Pancreas (tissue), 10 donors: ENCODE data around the gene CHST14. TPM values are rescaled to one million over a fixed set of nuclear protein-coding genes. Genes with fewer than 3 reads are reported as not detected.
"Not testable (repeated sequence)": the region's sequence is repeated elsewhere in the genome, so short reads cannot be mapped to it uniquely, and the experiment has no call there.

ENCODE experiments used
- ATAC-seq, 4 donors: fragments of 200-7000 bp; cut with Tn5 transposase; one replicate each; pipeline versions ENCODE4 v1.8.0 to v1.9.1; 2020; ENCODE audit warnings: mild to moderate bottlenecking in 4 of 4, moderate library complexity in 4 of 4
- DNase-seq, 6 donors: peaks; one replicate each; pipeline ENCODE4 v3.0.0-alpha.2; 2020
- FAIRE-seq: peaks from 2 replicates; lab custom pipeline; 2012; peaks lifted over from hg19 to GRCh38; lab: Jason Lieb, UNC
- H3K27ac ChIP-seq, 4 donors: fragments of 200-600 bp; sonication (generic); 1 replicate in 3 of 4; 2 replicates in 1 of 4; pipeline versions ENCODE4 v1.5.0 to v1.8.0; 2020
- H3K27me3 ChIP-seq, 4 donors: fragments of 200-600 bp; one replicate each; pipeline ENCODE4 v1.8.0; 2021
- H3K36me3 ChIP-seq, 3 donors: fragments of 200-600 bp; sonication (generic) in 1 of 3; one replicate each; pipeline versions ENCODE4 v1.5.0 to v1.8.0; 2020 to 2021
- H3K4me1 ChIP-seq, 3 donors: fragments of 200-600 bp; one replicate each; pipeline ENCODE4 v1.8.0; 2021
- H3K4me3 ChIP-seq, 4 donors: fragments of 200-600 bp; sonication (generic) in 2 of 4; one replicate each; pipeline versions ENCODE4 v1.5.0 to v1.8.0; 2020 to 2021
- H3K9me3 ChIP-seq, 4 donors: fragments of 200-600 bp; one replicate each; pipeline ENCODE4 v1.8.0; 2021
- CTCF ChIP-seq, 4 donors: fragments of 200-600 bp; sonication (generic) in 3 of 4; IDR thresholded peaks; one replicate each; pipeline versions ENCODE4 v1.5.0 to v1.8.0; 2021; ENCODE audit warnings: antibody characterized with exemption in 4 of 4
- WGBS, 2 donors: extraction: QIAGEN DNeasy Blood & Tissue Kit; methylation state at CpG; one replicate each; pipeline ENCODE4 v1.1.7; 2013; 5-methylcytosine and 5-hydroxymethylcytosine counted together
- intact Hi-C, 3 donors: fragments of 100-400 bp; cut with DNase I; formaldehyde crosslinking; loops; one replicate each; pipeline versions ENCODE4 v1.11.1 to v1.14.2; 2022
- polyA plus RNA-seq, 2 donors: library from polyadenylated mRNA; stranded (reverse); fragments of 200-250 nt; gene quantifications; one replicate each; pipeline ENCODE4 v1.2.3, GENCODE V29; 2013
- total RNA-seq, 6 donors: library from RNA; stranded (reverse); fragmentation: NEBNext Ultra II Directional in 4 of 6; extraction: Animal tissue kit (Norgen Biotek cat#: 25700) in 4 of 6; gene quantifications; one replicate each; pipeline versions ENCODE4 v1.2.1 to v1.2.4, GENCODE V29; 2021 to 2023
- donor health status: healthy with polysubstance abuse.
- donor health status: DM: no; HTN: no; CAD: no; lungs with moderate emphysema.
- donor health status: DM: no; HTN: no; CAD: no.
- donor health status: control.
- donor health status: control.
- donor health status: Bipolar disorder and iron deficiency.
- donor health status: DM: yes; HTN: yes; CAD: no.
- donor health status: DM: no; HTN: no; CAD: no.
- donor health status: DM: no; HTN: no; CAD: no.
- donor health status: DM: yes; HTN: yes; CAD: no.

The CHST14 gene
- total and polyA plus RNA-seq, 8 donors: 3.1 to 8.9 (median 4.3) TPM

GRCh38 chr15:40450047-40450446, 20.7 kb upstream of the CHST14 start:
- FAIRE-seq: no peak
- Histone ChIP-seq H3K27ac (no peak overlapping the region), H3K27me3 (no peaks in the 10 kb centered on the region), H3K4me1 (peaks cover 0 to 10% (median 2%) of the 10 kb centered on the region in 3 donors), H3K4me3 (no peak overlapping the region), H3K36me3 (no peaks in the 10 kb centered on the region), H3K9me3 (no peaks in the 10 kb centered on the region)
- no peak for ATAC-seq
- TF ChIP-seq CTCF (IDR thresholded peaks at IDR 0.05): no peak
- WGBS, 2 donors: 67 to 91% methylated on average over 2 of the region's 2 CpGs
- DNase-seq: no peak
- intact Hi-C loops: no loop called here

DNA sequence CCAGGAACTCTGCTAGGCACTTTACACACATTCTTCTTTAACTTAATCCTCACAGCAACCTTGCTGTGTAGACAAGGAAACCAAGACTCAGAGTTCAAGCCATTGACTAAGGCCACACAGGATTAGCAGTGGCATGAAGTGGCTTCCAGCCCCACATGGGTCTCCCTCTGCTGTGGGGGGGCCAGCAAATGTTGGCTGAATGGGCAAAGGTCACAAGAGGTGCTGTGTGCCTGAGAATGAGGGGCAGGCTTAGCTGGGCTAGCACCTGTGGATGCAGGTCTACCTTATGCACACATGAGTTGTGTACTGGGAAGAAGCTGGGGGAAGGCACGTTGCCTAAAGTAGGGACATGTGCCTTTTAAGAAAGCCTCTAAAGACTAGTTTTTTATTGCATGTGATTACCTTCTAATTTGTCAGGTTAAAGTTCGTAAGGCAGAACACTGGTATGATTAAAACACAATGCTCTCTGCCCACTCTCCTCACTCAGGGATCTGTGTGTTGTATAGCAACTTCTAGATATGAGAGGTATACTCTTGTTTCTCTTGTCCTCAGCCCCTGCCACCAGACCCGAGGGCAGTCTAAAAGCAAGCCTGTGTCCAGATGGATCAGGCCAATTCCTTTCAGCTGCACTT, 19.1 kb upstream of the CHST14 start:
- 41 to 44% methylated on average over 3 of the region's 3 CpGs for WGBS, 2 donors
- Histone ChIP-seq H3K4me1 (peaks cover 6 to 25% (median 17%) of the 10 kb centered on the region in 3 donors), H3K27me3 (no peaks in the 10 kb centered on the region), H3K4me3 (no peak overlapping the region), H3K27ac (no peak overlapping the region), H3K9me3 (no peaks in the 10 kb centered on the region), H3K36me3 (no peaks in the 10 kb centered on the region)
- no peak for DNase-seq
- no peak for FAIRE-seq
- TF ChIP-seq CTCF (IDR thresholded peaks at IDR 0.05): no peak
- intact Hi-C loops: no loop called here
- ATAC-seq: peak in 2 of 4 donors; percentile 20 to 26

DNA sequence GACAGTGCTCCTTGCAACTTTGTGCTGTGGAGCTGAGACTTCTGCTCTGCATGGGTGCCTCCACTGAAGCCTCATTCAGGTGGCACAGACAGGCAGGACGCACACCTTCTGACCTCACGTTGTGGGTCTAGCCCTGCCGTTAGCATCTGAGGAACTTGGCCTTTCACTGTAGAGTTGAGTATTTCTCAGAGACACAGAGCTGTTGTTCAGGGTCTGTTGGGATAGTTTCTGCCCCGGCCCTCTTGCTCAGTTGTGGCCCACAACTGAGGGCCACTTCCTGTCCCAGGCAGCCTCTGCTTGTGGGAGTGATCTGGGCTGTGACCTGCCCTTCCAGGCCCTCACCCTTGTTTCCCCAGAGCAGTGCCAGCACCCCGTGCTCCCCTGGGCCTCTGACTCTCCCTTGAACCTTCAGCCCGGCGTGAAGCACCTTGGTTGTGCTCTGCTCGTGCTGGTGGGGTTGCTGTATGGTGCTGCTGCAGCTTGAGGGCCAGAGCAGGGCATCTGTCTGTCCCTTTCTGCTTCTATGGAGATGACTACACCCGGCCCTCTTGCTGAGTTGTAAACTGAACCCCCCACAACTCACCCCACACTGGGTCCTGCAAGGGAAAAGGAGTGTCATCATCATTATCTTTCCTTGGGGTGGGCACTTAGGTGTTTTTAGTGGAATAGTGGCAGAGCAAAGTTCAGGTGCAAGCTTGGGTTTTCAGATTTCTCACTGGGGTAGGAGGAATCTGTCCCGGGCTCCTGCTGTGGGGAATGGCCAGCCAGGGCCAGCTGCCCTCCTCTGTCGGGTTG, 18.3 kb upstream of the CHST14 start:
- FAIRE-seq (no peak), DNase-seq (no peak), ATAC-seq (no peak)
- no peak overlapping the region for H3K27ac ChIP-seq
- 71 to 73% methylated on average over 11 of the region's 11 CpGs for WGBS, 2 donors
- no peaks in the 10 kb centered on the region for H3K9me3 ChIP-seq
- no peak overlapping the region for H3K4me3 ChIP-seq
- intact Hi-C loops: no loop called here
- H3K27me3 ChIP-seq: no peaks in the 10 kb centered on the region
- H3K4me1 ChIP-seq: peaks cover 9 to 28% (median 20%) of the 10 kb centered on the region in 3 donors
- no peak for TF ChIP-seq CTCF (IDR thresholded peaks at IDR 0.05)
- H3K36me3 ChIP-seq: no peaks in the 10 kb centered on the region

DNA sequence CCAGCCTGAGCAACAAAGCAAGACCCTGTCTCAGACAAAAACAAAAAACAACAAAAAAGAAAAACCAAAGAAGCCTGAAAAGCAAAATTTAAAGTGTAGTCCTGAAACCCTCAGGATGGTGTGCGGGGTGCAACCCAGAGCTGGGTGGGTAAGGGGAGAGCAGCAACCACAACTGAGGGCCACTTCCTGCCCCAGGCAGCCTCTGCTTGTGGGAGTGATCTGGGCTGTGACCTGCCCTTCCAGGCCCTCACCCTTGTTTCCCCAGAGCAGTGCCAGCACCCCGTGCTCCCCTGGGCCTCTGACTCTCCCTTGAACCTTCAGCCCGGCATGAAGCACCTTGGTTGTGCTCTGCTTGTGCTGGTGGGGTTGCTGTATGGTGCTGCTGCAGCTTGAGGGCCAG, 16.8 kb upstream of the CHST14 start:
- 81 to 83% methylated on average over 3 of the region's 3 CpGs for WGBS, 2 donors
- H3K27ac ChIP-seq, DNase-seq, H3K4me3 ChIP-seq, ATAC-seq, H3K36me3 ChIP-seq, FAIRE-seq, H3K9me3 ChIP-seq, H3K27me3 ChIP-seq, intact Hi-C loops: not testable (repeated sequence)
- peaks cover 9 to 28% (median 20%) of the 10 kb centered on the region in 3 donors for H3K4me1 ChIP-seq

GRCh38 chr15:40454904-40455391, 15.8 kb upstream of the CHST14 start:
- no peaks in the 10 kb centered on the region for H3K9me3 ChIP-seq

More at GRCh38 chr15:40454904-40455391, 15.8 kb upstream of the CHST14 start:
- H3K4me1 ChIP-seq: peaks cover 9 to 28% (median 20%) of the 10 kb centered on the region in 3 donors
- H3K27me3 ChIP-seq: no peaks in the 10 kb centered on the region
- FAIRE-seq: no peak
- peaks cover 0 to 12% (median 5%) of the 10 kb centered on the region in 3 donors for H3K36me3 ChIP-seq
- no peak for ATAC-seq
- intact Hi-C loops: no loop called here
- no peak for DNase-seq
- TF ChIP-seq CTCF (IDR thresholded peaks at IDR 0.05): no peak
- no peak overlapping the region for H3K4me3 ChIP-seq
- WGBS, 2 donors: 59 to 61% methylated on average over 9 of the region's 9 CpGs
- H3K27ac ChIP-seq: no peak overlapping the region
